ENCODE results near the gene RPAIN. TPM values are rescaled to one million over a fixed set of nuclear protein-coding genes. Genes with fewer than 3 reads are reported as not detected.

The RPAIN gene
- total and polyA plus RNA-seq, 2 experiments from 2014 or later: 69.7 to 115 TPM

GRCh38 chr17:5443728-5444127 lies 23.7 kb downstream of the RPAIN start (continued):
- TF ChIP-seq, protein P1, sequence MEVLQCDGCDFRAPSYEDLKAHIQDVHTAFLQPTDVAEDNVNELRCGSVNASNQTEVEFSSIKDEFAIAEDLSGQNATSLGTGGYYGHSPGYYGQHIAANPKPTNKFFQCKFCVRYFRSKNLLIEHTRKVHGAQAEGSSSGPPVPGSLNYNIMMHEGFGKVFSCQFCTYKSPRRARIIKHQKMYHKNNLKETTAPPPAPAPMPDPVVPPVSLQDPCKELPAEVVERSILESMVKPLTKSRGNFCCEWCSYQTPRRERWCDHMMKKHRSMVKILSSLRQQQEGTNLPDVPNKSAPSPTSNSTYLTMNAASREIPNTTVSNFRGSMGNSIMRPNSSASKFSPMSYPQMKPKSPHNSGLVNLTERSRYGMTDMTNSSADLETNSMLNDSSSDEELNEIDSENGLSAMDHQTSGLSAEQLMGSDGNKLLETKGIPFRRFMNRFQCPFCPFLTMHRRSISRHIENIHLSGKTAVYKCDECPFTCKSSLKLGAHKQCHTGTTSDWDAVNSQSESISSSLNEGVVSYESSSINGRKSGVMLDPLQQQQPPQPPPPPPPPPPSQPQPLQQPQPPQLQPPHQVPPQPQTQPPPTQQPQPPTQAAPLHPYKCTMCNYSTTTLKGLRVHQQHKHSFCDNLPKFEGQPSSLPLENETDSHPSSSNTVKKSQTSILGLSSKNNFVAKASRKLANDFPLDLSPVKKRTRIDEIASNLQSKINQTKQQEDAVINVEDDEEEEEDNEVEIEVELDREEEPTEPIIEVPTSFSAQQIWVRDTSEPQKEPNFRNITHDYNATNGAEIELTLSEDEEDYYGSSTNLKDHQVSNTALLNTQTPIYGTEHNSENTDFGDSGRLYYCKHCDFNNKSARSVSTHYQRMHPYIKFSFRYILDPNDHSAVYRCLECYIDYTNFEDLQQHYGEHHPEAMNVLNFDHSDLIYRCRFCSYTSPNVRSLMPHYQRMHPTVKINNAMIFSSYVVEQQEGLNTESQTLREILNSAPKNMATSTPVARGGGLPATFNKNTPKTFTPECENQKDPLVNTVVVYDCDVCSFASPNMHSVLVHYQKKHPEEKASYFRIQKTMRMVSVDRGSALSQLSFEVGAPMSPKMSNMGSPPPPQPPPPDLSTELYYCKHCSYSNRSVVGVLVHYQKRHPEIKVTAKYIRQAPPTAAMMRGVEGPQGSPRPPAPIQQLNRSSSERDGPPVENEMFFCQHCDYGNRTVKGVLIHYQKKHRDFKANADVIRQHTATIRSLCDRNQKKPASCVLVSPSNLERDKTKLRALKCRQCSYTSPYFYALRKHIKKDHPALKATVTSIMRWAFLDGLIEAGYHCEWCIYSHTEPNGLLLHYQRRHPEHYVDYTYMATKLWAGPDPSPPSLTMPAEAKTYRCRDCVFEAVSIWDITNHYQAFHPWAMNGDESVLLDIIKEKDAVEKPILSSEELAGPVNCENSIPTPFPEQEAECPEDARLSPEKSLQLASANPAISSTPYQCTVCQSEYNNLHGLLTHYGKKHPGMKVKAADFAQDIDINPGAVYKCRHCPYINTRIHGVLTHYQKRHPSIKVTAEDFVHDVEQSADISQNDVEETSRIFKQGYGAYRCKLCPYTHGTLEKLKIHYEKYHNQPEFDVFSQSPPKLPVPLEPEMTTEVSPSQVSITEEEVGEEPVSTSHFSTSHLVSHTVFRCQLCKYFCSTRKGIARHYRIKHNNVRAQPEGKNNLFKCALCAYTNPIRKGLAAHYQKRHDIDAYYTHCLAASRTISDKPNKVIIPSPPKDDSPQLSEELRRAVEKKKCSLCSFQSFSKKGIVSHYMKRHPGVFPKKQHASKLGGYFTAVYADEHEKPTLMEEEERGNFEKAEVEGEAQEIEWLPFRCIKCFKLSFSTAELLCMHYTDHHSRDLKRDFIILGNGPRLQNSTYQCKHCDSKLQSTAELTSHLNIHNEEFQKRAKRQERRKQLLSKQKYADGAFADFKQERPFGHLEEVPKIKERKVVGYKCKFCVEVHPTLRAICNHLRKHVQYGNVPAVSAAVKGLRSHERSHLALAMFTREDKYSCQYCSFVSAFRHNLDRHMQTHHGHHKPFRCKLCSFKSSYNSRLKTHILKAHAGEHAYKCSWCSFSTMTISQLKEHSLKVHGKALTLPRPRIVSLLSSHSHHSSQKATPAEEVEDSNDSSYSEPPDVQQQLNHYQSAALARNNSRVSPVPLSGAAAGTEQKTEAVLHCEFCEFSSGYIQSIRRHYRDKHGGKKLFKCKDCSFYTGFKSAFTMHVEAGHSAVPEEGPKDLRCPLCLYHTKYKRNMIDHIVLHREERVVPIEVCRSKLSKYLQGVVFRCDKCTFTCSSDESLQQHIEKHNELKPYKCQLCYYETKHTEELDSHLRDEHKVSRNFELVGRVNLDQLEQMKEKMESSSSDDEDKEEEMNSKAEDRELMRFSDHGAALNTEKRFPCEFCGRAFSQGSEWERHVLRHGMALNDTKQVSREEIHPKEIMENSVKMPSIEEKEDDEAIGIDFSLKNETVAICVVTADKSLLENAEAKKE (CRISPR knock-in tag; IDR thresholded peaks at IDR 0.05): no peak

DNA sequence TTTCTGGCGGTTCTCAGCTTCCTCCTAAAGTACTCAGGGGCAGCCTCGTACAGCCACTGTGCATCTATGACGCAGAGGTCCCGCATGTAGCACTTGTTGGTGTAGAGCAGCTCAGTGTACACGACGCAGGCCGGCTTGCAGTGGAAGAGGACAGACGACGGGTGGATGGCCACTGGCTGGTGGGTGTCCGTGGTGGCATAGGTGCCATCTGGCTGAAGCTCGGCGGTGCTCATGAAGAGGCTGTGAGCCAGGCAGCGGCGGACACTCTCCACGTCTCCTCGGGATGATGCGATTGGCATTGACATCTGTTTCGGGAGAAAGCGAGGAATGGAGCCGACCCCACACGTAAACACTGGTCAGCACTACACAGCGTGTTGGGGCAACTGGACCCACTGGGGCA lies 24.2 kb downstream of the RPAIN start:
- H3K9me2 ChIP-seq (ENCODE audit: insufficient read depth): no peaks in the 10 kb centered on the region
- H3K4me2 ChIP-seq: no peak overlapping the region
- Mint-ChIP-seq H3K9me3 (no peaks in the 10 kb centered on the region; the same call in 2 of the 3 replicates), H3K27ac (no peak overlapping the region), H3K4me1 (peaks cover 9% of the 10 kb centered on the region; the same call in 2 of the 3 replicates), H3K36me3 (ENCODE audit: low read depth) (peaks cover 66% of the 10 kb centered on the region), H3K27me3 (ENCODE audit: insufficient read depth, low read depth, poor library complexity) (peaks cover 1% of the 10 kb centered on the region), H3K4me3 (no peak overlapping the region)
- H3K36me3 ChIP-seq (ENCODE audit: insufficient read depth): peaks cover 40% of the 10 kb centered on the region
- DNase-seq (ENCODE audit: low spot score): no peak
- no peak overlapping the region for H2AFZ ChIP-seq
- no peak overlapping the region for H3K27ac ChIP-seq (ENCODE audit: low read depth)
- ATAC-seq: no peak
- H3K27me3 ChIP-seq (ENCODE audit: insufficient read depth): no peaks in the 10 kb centered on the region
- H3F3A ChIP-seq (replicated peaks; ENCODE audit: low read depth): peaks cover 18% of the 10 kb centered on the region; the same call in 1 of the 2 replicates
- H3K4me3 ChIP-seq: no peak overlapping the region
- H4K20me1 ChIP-seq (replicated peaks; ENCODE audit: insufficient read depth): peaks cover 21% of the 10 kb centered on the region
- peaks cover 9% of the 10 kb centered on the region; the same call in 1 of the 2 replicates for H3K79me2 ChIP-seq (replicated peaks; ENCODE audit: insufficient read depth)
- peaks cover 7% of the 10 kb centered on the region; the same call in 1 of the 2 replicates for H3K4me1 ChIP-seq (ENCODE audit: insufficient read depth)
- TF ChIP-seq ZNF114 (CRISPR knock-in tag; IDR thresholded peaks at IDR 0.05): no peak
- TF ChIP-seq EZH2phosphoT487 (IDR thresholded peaks at IDR 0.05; ENCODE audit: unreplicated experiment): no peak
- TF ChIP-seq POLR2AphosphoS5 (IDR thresholded peaks at IDR 0.05; ENCODE audit: low read depth): no peak
- no peak for TF ChIP-seq NANOG (IDR thresholded peaks at IDR 0.05; ENCODE audit: borderline replicate concordance)
- TF ChIP-seq CREB1 (CRISPR knock-in tag; IDR thresholded peaks at IDR 0.05; ENCODE audit: low read depth): no peak
- TF ChIP-seq ZNF331 (CRISPR knock-in tag; IDR thresholded peaks at IDR 0.05; ENCODE audit: low read depth): no peak
- no peak for TF ChIP-seq EZH2 (IDR thresholded peaks at IDR 0.05; ENCODE audit: low read depth, unreplicated experiment)
- TF ChIP-seq, protein P2, sequence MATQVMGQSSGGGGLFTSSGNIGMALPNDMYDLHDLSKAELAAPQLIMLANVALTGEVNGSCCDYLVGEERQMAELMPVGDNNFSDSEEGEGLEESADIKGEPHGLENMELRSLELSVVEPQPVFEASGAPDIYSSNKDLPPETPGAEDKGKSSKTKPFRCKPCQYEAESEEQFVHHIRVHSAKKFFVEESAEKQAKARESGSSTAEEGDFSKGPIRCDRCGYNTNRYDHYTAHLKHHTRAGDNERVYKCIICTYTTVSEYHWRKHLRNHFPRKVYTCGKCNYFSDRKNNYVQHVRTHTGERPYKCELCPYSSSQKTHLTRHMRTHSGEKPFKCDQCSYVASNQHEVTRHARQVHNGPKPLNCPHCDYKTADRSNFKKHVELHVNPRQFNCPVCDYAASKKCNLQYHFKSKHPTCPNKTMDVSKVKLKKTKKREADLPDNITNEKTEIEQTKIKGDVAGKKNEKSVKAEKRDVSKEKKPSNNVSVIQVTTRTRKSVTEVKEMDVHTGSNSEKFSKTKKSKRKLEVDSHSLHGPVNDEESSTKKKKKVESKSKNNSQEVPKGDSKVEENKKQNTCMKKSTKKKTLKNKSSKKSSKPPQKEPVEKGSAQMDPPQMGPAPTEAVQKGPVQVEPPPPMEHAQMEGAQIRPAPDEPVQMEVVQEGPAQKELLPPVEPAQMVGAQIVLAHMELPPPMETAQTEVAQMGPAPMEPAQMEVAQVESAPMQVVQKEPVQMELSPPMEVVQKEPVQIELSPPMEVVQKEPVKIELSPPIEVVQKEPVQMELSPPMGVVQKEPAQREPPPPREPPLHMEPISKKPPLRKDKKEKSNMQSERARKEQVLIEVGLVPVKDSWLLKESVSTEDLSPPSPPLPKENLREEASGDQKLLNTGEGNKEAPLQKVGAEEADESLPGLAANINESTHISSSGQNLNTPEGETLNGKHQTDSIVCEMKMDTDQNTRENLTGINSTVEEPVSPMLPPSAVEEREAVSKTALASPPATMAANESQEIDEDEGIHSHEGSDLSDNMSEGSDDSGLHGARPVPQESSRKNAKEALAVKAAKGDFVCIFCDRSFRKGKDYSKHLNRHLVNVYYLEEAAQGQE (IDR thresholded peaks at IDR 0.05; ENCODE audit: unreplicated experiment): no peak
- TF ChIP-seq, protein P3, sequence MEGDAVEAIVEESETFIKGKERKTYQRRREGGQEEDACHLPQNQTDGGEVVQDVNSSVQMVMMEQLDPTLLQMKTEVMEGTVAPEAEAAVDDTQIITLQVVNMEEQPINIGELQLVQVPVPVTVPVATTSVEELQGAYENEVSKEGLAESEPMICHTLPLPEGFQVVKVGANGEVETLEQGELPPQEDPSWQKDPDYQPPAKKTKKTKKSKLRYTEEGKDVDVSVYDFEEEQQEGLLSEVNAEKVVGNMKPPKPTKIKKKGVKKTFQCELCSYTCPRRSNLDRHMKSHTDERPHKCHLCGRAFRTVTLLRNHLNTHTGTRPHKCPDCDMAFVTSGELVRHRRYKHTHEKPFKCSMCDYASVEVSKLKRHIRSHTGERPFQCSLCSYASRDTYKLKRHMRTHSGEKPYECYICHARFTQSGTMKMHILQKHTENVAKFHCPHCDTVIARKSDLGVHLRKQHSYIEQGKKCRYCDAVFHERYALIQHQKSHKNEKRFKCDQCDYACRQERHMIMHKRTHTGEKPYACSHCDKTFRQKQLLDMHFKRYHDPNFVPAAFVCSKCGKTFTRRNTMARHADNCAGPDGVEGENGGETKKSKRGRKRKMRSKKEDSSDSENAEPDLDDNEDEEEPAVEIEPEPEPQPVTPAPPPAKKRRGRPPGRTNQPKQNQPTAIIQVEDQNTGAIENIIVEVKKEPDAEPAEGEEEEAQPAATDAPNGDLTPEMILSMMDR (conservative IDR thresholded peaks at IDR 0.05; ENCODE audit: low read depth in 2 of 2): no peak
